ENCODE measurements around the gene GALNT4. TPM values are rescaled to one million over a fixed set of nuclear protein-coding genes. Genes with fewer than 3 reads are reported as not detected.

Gene GALNT4
- total RNA-seq, 1 experiment from 2014 or later: 10.2 TPM

- Histone ChIP-seq H3K4me3 (peak overlapping the region; percentile 62), H3K9me3 (replicated peaks) (no peaks in the 10 kb centered on the region), H3K36me3 (peaks cover 26% of the 10 kb centered on the region), H3K27ac (peak overlapping the region; percentile 90), H3K4me1 (replicated peaks) (peaks cover 29% of the 10 kb centered on the region), H3K27me3 (replicated peaks) (no peaks in the 10 kb centered on the region)
- no peak for DNase-seq (ENCODE audit: low read depth in 1 of 2, low spot score in 2 of 2)
Observed at GRCh38 chr12:89523843-89524540, 604 bp downstream of the GALNT4 start.

- no peak for DNase-seq (ENCODE audit: low read depth in 1 of 2, low spot score in 2 of 2)
- no peaks in the 10 kb centered on the region for H3K9me3 ChIP-seq (replicated peaks)
- H3K27ac ChIP-seq: no peak overlapping the region
- H3K4me1 ChIP-seq (replicated peaks): peaks cover 29% of the 10 kb centered on the region
- H3K27me3 ChIP-seq (replicated peaks): no peaks in the 10 kb centered on the region
- peaks cover 32% of the 10 kb centered on the region for H3K36me3 ChIP-seq
- peak overlapping the region; percentile 62 for H3K4me3 ChIP-seq
Observed at GRCh38 chr12:89523393-89523792, 1.2 kb downstream of the GALNT4 start.

GRCh38 chr12:89521364-89522223 is 3.0 kb downstream of the GALNT4 start:
- Histone ChIP-seq H3K36me3 (peaks cover 32% of the 10 kb centered on the region), H3K27me3 (replicated peaks) (no peaks in the 10 kb centered on the region), H3K4me1 (replicated peaks) (peaks cover 29% of the 10 kb centered on the region), H3K4me3 (no peak overlapping the region), H3K9me3 (replicated peaks) (no peaks in the 10 kb centered on the region), H3K27ac (no peak overlapping the region)
- DNase-seq (ENCODE audit: low read depth in 1 of 2, low spot score in 2 of 2): no peak

GRCh38 chr12:89517720-89518119 is 6.9 kb downstream of the GALNT4 start:
- no peak for DNase-seq (ENCODE audit: low read depth in 1 of 2, low spot score in 2 of 2)
- H3K36me3 ChIP-seq: peaks cover 15% of the 10 kb centered on the region; the same call in 1 of the 2 replicates
- no peak overlapping the region for H3K4me3 ChIP-seq
- no peaks in the 10 kb centered on the region for H3K27me3 ChIP-seq (replicated peaks)
- H3K27ac ChIP-seq: no peak overlapping the region
- H3K4me1 ChIP-seq (replicated peaks): peaks cover 16% of the 10 kb centered on the region
- H3K9me3 ChIP-seq (replicated peaks): no peaks in the 10 kb centered on the region

GRCh38 chr12:89516633-89517032 is 8.0 kb downstream of the GALNT4 start:
- Histone ChIP-seq H3K4me1 (replicated peaks) (peaks cover 5% of the 10 kb centered on the region; the same call in 1 of the 2 replicates), H3K27ac (no peak overlapping the region), H3K9me3 (replicated peaks) (no peaks in the 10 kb centered on the region), H3K36me3 (peaks cover 10% of the 10 kb centered on the region; the same call in 1 of the 2 replicates), H3K27me3 (replicated peaks) (no peaks in the 10 kb centered on the region), H3K4me3 (no peak overlapping the region)
- no peak for DNase-seq (ENCODE audit: low read depth in 1 of 2, low spot score in 2 of 2)

- no peak for DNase-seq (ENCODE audit: low read depth in 1 of 2, low spot score in 2 of 2)
- Histone ChIP-seq H3K27me3 (replicated peaks) (no peaks in the 10 kb centered on the region), H3K4me3 (no peak overlapping the region), H3K36me3 (peaks cover 6% of the 10 kb centered on the region; the same call in 1 of the 2 replicates), H3K27ac (no peak overlapping the region), H3K9me3 (replicated peaks) (no peaks in the 10 kb centered on the region), H3K4me1 (replicated peaks) (no peaks in the 10 kb centered on the region)
Observed at GRCh38 chr12:89514751-89515150, 9.8 kb downstream of the GALNT4 start.

GRCh38 chr12:89513544-89513943 is 11.1 kb downstream of the GALNT4 start:
- H3K27me3 ChIP-seq (replicated peaks): no peaks in the 10 kb centered on the region
- peaks cover 2% of the 10 kb centered on the region; the same call in 1 of the 2 replicates for H3K36me3 ChIP-seq
- DNase-seq (ENCODE audit: low read depth in 1 of 2, low spot score in 2 of 2): no peak
- H3K4me3 ChIP-seq: no peak overlapping the region
- H3K9me3 ChIP-seq (replicated peaks): no peaks in the 10 kb centered on the region
- H3K4me1 ChIP-seq (replicated peaks): no peaks in the 10 kb centered on the region
- no peak overlapping the region for H3K27ac ChIP-seq

GRCh38 chr12:89507015-89507824 is 17.4 kb downstream of the GALNT4 start:
- no peaks in the 10 kb centered on the region for H3K36me3 ChIP-seq
- H3K4me3 ChIP-seq: no peak overlapping the region
- no peaks in the 10 kb centered on the region for H3K9me3 ChIP-seq (replicated peaks)
- DNase-seq (ENCODE audit: low read depth in 1 of 2, low spot score in 2 of 2): no peak
- H3K27me3 ChIP-seq (replicated peaks): no peaks in the 10 kb centered on the region
- H3K27ac ChIP-seq: no peak overlapping the region
- peaks cover 28% of the 10 kb centered on the region for H3K4me1 ChIP-seq (replicated peaks)

GRCh38 chr12:89506050-89506449 is 18.5 kb downstream of the GALNT4 start:
- no peak for DNase-seq (ENCODE audit: low read depth in 1 of 2, low spot score in 2 of 2)
- Histone ChIP-seq H3K36me3 (no peaks in the 10 kb centered on the region), H3K27me3 (replicated peaks) (no peaks in the 10 kb centered on the region), H3K9me3 (replicated peaks) (no peaks in the 10 kb centered on the region), H3K4me3 (no peak overlapping the region), H3K27ac (no peak overlapping the region), H3K4me1 (replicated peaks) (peaks cover 28% of the 10 kb centered on the region)

- Histone ChIP-seq H3K4me3 (no peak overlapping the region), H3K27ac (no peak overlapping the region), H3K36me3 (0 out of 2 replicates have a peak, but pooled peaks cover under 1% of the 10 kb centered on the region), H3K4me1 (replicated peaks) (peaks cover 28% of the 10 kb centered on the region), H3K9me3 (replicated peaks) (no peaks in the 10 kb centered on the region), H3K27me3 (replicated peaks) (no peaks in the 10 kb centered on the region)
- peak in 1 of 2 experiments; percentile 36 for DNase-seq (ENCODE audit: low read depth in 1 of 2, low spot score in 2 of 2)
Observed at GRCh38 chr12:89504560-89505346, 19.8 kb downstream of the GALNT4 start.

- 0 out of 2 replicates have a peak, but pooled peaks cover 2% of the 10 kb centered on the region for H3K36me3 ChIP-seq
- H3K27me3 ChIP-seq (replicated peaks): no peaks in the 10 kb centered on the region
- no peak overlapping the region for H3K4me3 ChIP-seq
- no peaks in the 10 kb centered on the region for H3K9me3 ChIP-seq (replicated peaks)
- H3K4me1 ChIP-seq (replicated peaks): peaks cover 22% of the 10 kb centered on the region
- no peak for DNase-seq (ENCODE audit: low read depth in 1 of 2, low spot score in 2 of 2)
- no peak overlapping the region for H3K27ac ChIP-seq
Observed at GRCh38 chr12:89501793-89502192, 22.8 kb downstream of the GALNT4 start.

- Histone ChIP-seq H3K36me3 (peaks cover 2% of the 10 kb centered on the region; the same call in 1 of the 2 replicates), H3K4me1 (replicated peaks) (peaks cover 10% of the 10 kb centered on the region), H3K27ac (no peak overlapping the region), H3K27me3 (replicated peaks) (no peaks in the 10 kb centered on the region), H3K4me3 (no peak overlapping the region), H3K9me3 (replicated peaks) (no peaks in the 10 kb centered on the region)
- no peak for DNase-seq (ENCODE audit: low read depth in 1 of 2, low spot score in 2 of 2)
Observed at GRCh38 chr12:89499857-89500256, 24.7 kb downstream of the GALNT4 start.

- Histone ChIP-seq H3K4me1 (replicated peaks) (peaks cover 12% of the 10 kb centered on the region), H3K4me3 (no peak overlapping the region), H3K27ac (no peak overlapping the region), H3K27me3 (replicated peaks) (no peaks in the 10 kb centered on the region), H3K9me3 (replicated peaks) (no peaks in the 10 kb centered on the region), H3K36me3 (peaks cover 7% of the 10 kb centered on the region; the same call in 1 of the 2 replicates)
- DNase-seq (ENCODE audit: low read depth in 1 of 2, low spot score in 2 of 2): no peak
Observed at GRCh38 chr12:89497467-89497866, 27.1 kb downstream of the GALNT4 start.

All from SJSA1 (cell line).